Heart left ventricle (tissue), 13 donors: ENCODE results near the gene GALR3.

ENCODE experiments used
- CTCF ChIP-seq, 12 donors: fragments of 200-600 bp; sonication (generic) in 4 of 12; IDR thresholded peaks; one replicate each; pipeline versions ENCODE4 v1.5.0 to v1.8.0; 2018 to 2022; ENCODE audit warnings: antibody characterized with exemption in 12 of 12, mild to moderate bottlenecking in 5 of 12
- POLR2A ChIP-seq, 2 donors: fragments of 450-650 bp; IDR thresholded peaks; one replicate each; pipeline ENCODE4 v1.6.1; 2017; ENCODE audit warnings: antibody characterized with exemption in 2 of 2, mild to moderate bottlenecking in 2 of 2, moderate library complexity in 2 of 2
- donor health status: ischemic (EF 13 %, LVEDD 7.1; RV severe dilation, severe dysfunction).
- donor health status: DM: no; HTN: yes; CAD: no.
- donor health status: DM: no; HTN: no; CAD: no.
- donor health status: ischemic (EF 25% LVEDD 6.9; RV normal size, moderate dysfunction).
- donor health status: ischemic (EF 25% LVEDD 5.7; RV mildly dilated, moderate dysfunction).
- donor health status: ischemic (EF 35%, LVEDD 5.7; RV mildly dilated, moderate dysfunction).
- donor health status: nonischemic (EF 11% LVEDD 7.7; RV severe dilation, severe dysfunction).
- donor health status: DM: yes; HTN: yes; CAD: no.
- donor health status: PGD.
- donor health status: ischemic (EF 29% LVEDD 5.4; RV normal size, mild dysfunction).
- donor health status: nonischemic (EF 23%, LVEDD 6.1; RV moderate dilation, normal function).

DNA sequence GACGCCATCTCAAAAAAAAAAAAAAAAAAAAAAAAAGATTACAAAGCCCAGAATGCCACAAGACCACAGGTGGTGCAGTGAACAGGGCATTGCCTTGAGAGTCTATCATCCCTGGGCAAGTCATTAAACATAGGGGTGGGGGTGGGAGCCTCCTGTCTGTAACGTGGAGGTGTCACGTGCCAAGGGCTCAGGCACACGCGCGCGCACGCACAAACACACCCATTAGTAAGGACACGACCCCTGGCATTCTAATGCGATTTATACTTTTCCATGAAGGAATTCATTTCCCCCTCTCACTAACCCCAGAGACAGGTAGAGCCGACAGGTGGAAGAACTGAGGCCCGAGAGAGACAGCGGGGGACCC, 21.3 kb upstream of the GALR3 start:
- TF ChIP-seq CTCF (IDR thresholded peaks at IDR 0.05) (no peak), POLR2A (IDR thresholded peaks at IDR 0.05) (no peak)
